Natural killer cell (primary cell): ENCODE results near the gene ATP8B2. TPM values are rescaled to one million over a fixed set of nuclear protein-coding genes. Genes with fewer than 3 reads are reported as not detected.
A peak's percentile ranks its signal among the peaks of the same experiment; 100 is the strongest.
"Not testable (repeated sequence)": the region's sequence is repeated elsewhere in the genome, so short reads cannot be mapped to it uniquely, and the experiment has no call there.

Experiments used
- ATAC-seq, 3 donors: fragments of 150-1000 bp in 2 of 3; fragments of 200-7000 bp in 1 of 3; cut with Tn5 transposase; 1 replicate in 1 of 3; 2 replicates in 2 of 3; pipeline ENCODE4 v1.10.0; 2021; ENCODE audit warnings: mild to moderate bottlenecking in 2 of 3, moderate library complexity in 2 of 3
- DNase-seq, 2 donors: peaks; one replicate each; pipeline versions ENCODE4 v3.0.0 to v3.0.0-alpha.2; 2013 to 2021; ENCODE audit warnings: mixed read lengths in 1 of 2
- H3K27ac ChIP-seq: one replicate; pipeline ENCODE4 v1.5.1; 2013; ENCODE audit warnings: mild to moderate bottlenecking, low read length
- H3K27me3 ChIP-seq: one replicate; pipeline ENCODE4 v1.6.1; 2013; ENCODE audit warnings: low read length; ENCODE audit not compliant: control insufficient read depth, insufficient read depth
- H3K36me3 ChIP-seq: one replicate; pipeline ENCODE4 v1.6.1; 2013; ENCODE audit warnings: low read length; ENCODE audit not compliant: control insufficient read depth, insufficient read depth
- H3K4me1 ChIP-seq: one replicate; pipeline ENCODE4 v1.6.1; 2013; ENCODE audit warnings: low read length; ENCODE audit not compliant: control insufficient read depth, insufficient read depth
- H3K4me3 ChIP-seq: one replicate; pipeline ENCODE4 v1.5.1; 2013; ENCODE audit warnings: low read length
- H3K9me3 ChIP-seq: one replicate; pipeline ENCODE4 v1.6.1; 2013; ENCODE audit warnings: low read length; ENCODE audit not compliant: control insufficient read depth, insufficient read depth
- H3K27ac Mint-ChIP-seq, 2 donors: one replicate each; pipeline ENCODE4 v1.8.0; 2022; ENCODE audit warnings: mild to moderate bottlenecking in 2 of 2, mixed read lengths in 2 of 2, moderate library complexity in 1 of 2
- H3K27me3 Mint-ChIP-seq, 2 donors: one replicate each; pipeline ENCODE4 v1.8.0; 2022; ENCODE audit warnings: low read depth in 2 of 2, mixed read lengths in 2 of 2
- H3K36me3 Mint-ChIP-seq: one replicate; pipeline ENCODE4 v1.8.0; 2022; ENCODE audit warnings: mixed read lengths
- H3K4me1 Mint-ChIP-seq, 2 donors: one replicate each; pipeline ENCODE4 v1.8.0; 2022; ENCODE audit warnings: mixed read lengths in 2 of 2
- H3K4me3 Mint-ChIP-seq: one replicate; pipeline ENCODE4 v1.8.0; 2022; ENCODE audit warnings: mild to moderate bottlenecking, moderate library complexity, mixed read lengths
- H3K9me3 Mint-ChIP-seq, 2 donors: one replicate each; pipeline ENCODE4 v1.8.0; 2022; ENCODE audit warnings: mixed read lengths in 2 of 2
- WGBS: methylation state at CpG from one replicate; pipeline ENCODE4 v1.1.7; 2013; ENCODE audit warnings: missing lambda C conversion rate; ENCODE audit not compliant: insufficient coverage; 5-methylcytosine and 5-hydroxymethylcytosine counted together
- intact Hi-C: fragments of 100-400 bp; cut with micrococcal nuclease; formaldehyde crosslinking; loops from one replicate; pipeline ENCODE4 v1.14.2; 2022
- total RNA-seq, 4 donors: library from RNA; stranded (reverse); fragments of 120-200 nt in 1 of 4; gene quantifications; one replicate each; pipeline versions ENCODE4 v1.2.3 to v1.2.4, GENCODE V29; 2013 to 2022
- TF ChIP-seq, protein P1 (sequence below): fragments of 200-600 bp; IDR thresholded peaks from one replicate; pipeline ENCODE4 v1.8.0; 2022; ENCODE audit warnings: antibody characterized with exemption

ATP8B2 gene
- total RNA-seq, 3 donors from 2014 or later (not counting 1 experiment from before 2014, with no cell fraction given): 47.8 to 67.5 (median 59.3) TPM

DNA sequence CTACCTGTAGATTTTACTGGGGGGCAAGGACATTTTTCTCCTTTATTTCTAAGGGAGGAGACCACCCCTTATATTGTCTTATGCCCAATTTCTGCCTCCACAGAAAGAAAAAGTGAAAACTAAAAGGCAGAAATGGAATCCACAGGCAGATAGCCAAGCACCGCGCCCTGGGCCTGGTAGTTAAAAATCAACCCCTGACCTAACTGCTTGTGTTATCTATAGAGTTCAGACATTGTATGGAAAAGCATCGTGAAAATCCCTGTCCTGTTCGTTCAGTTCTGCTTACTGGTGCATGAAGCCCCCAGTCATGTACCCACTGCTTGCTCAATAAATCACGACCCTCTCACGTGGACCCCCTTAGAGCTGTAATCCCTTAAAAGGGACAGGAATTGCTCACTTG lies 46.1 kb downstream of the ATP8B2 start:
- Mint-ChIP-seq H3K4me1 (peaks cover 0 to 5% of the 10 kb centered on the region in 2 donors), H3K4me3 (no peak overlapping the region), H3K27ac (no peak overlapping the region), H3K36me3 (no peaks in the 10 kb centered on the region), H3K27me3 (no peaks in the 10 kb centered on the region), H3K9me3 (no peaks in the 10 kb centered on the region)
- no peaks in the 10 kb centered on the region for H3K9me3 ChIP-seq
- ATAC-seq: no peak
- no peak overlapping the region for H3K4me3 ChIP-seq
- no peaks in the 10 kb centered on the region for H3K27me3 ChIP-seq
- TF ChIP-seq, protein P1, sequence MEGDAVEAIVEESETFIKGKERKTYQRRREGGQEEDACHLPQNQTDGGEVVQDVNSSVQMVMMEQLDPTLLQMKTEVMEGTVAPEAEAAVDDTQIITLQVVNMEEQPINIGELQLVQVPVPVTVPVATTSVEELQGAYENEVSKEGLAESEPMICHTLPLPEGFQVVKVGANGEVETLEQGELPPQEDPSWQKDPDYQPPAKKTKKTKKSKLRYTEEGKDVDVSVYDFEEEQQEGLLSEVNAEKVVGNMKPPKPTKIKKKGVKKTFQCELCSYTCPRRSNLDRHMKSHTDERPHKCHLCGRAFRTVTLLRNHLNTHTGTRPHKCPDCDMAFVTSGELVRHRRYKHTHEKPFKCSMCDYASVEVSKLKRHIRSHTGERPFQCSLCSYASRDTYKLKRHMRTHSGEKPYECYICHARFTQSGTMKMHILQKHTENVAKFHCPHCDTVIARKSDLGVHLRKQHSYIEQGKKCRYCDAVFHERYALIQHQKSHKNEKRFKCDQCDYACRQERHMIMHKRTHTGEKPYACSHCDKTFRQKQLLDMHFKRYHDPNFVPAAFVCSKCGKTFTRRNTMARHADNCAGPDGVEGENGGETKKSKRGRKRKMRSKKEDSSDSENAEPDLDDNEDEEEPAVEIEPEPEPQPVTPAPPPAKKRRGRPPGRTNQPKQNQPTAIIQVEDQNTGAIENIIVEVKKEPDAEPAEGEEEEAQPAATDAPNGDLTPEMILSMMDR: no peak
- no peak for DNase-seq
- intact Hi-C loops: no loop called here
- no peaks in the 10 kb centered on the region for H3K4me1 ChIP-seq
- WGBS: 90% methylated on average over 6 of the region's 6 CpGs
- no peaks in the 10 kb centered on the region for H3K36me3 ChIP-seq
- no peak overlapping the region for H3K27ac ChIP-seq

DNA sequence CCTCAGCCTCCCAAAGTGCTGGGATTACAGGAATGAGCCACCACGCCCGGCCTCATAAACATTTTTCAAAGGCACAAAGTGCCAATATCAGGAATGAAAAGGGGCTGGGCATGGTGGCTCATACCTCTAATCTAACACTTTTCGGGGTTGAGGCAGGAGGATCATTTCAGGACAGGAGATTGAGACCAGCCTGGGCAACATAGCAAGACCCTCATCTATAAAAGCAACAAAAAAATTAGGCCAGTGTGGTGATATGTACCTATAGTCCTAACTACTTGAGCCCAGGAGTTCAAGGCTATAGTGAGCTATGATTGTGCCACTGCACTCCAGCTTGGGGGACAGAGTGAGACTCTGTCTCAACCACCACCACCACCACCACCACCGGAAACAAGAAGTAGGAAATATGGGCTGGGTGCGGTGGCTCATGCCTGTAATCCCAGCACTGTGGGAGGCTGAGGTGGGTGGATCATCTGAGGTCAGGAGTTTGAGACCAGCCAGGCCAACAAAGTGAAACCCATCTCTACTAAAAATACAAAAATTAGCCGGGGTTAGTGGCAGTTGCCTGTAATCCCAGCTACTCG lies 48.5 kb downstream of the ATP8B2 start:
- H3K36me3 Mint-ChIP-seq, H3K9me3 ChIP-seq, H3K4me3 Mint-ChIP-seq, H3K36me3 ChIP-seq, H3K27ac Mint-ChIP-seq, H3K27me3 Mint-ChIP-seq, DNase-seq, H3K4me1 ChIP-seq, H3K4me1 Mint-ChIP-seq, H3K27ac ChIP-seq, intact Hi-C loops, H3K27me3 ChIP-seq, H3K9me3 Mint-ChIP-seq, H3K4me3 ChIP-seq: not testable (repeated sequence)
- peak in 1 of 3 donors; percentile 17 for ATAC-seq
- WGBS: 74% methylated on average over 5 of the region's 7 CpGs

DNA sequence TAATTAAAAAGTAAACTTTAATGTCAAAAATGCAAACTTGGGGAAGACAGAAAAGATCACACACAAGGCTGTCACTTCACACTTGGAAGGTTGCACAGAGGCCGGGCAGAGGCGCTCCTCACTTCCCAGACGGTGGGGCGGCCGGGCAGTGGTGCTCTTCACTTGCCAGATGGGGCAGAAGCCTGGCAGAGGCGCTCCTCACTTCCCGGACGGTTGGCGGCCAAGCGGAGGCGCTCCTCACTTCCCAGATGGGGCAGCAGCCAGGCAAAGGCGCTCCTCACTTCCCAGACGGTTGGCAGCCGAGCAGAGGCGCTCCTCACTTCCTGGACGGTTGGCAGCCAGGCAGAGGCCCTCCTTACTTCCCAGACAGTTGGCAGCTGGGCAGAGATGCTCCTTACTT lies 54.0 kb downstream of the ATP8B2 start:
- no peaks in the 10 kb centered on the region for H3K4me1 Mint-ChIP-seq
- H3K9me3 Mint-ChIP-seq: no peaks in the 10 kb centered on the region
- WGBS: 91% methylated on average over 16 of the region's 16 CpGs
- ATAC-seq: no peak
- TF ChIP-seq, protein P1: no peak
- H3K4me3 Mint-ChIP-seq: no peak overlapping the region
- H3K4me1 ChIP-seq: no peaks in the 10 kb centered on the region
- no peak overlapping the region for H3K4me3 ChIP-seq
- intact Hi-C loops: no loop called here
- no peak for DNase-seq
- no peaks in the 10 kb centered on the region for H3K36me3 Mint-ChIP-seq
- no peaks in the 10 kb centered on the region for H3K27me3 ChIP-seq
- no peaks in the 10 kb centered on the region for H3K36me3 ChIP-seq
- H3K27ac Mint-ChIP-seq: no peak overlapping the region
- H3K9me3 ChIP-seq: no peaks in the 10 kb centered on the region
- no peak overlapping the region for H3K27ac ChIP-seq
- no peaks in the 10 kb centered on the region for H3K27me3 Mint-ChIP-seq

DNA sequence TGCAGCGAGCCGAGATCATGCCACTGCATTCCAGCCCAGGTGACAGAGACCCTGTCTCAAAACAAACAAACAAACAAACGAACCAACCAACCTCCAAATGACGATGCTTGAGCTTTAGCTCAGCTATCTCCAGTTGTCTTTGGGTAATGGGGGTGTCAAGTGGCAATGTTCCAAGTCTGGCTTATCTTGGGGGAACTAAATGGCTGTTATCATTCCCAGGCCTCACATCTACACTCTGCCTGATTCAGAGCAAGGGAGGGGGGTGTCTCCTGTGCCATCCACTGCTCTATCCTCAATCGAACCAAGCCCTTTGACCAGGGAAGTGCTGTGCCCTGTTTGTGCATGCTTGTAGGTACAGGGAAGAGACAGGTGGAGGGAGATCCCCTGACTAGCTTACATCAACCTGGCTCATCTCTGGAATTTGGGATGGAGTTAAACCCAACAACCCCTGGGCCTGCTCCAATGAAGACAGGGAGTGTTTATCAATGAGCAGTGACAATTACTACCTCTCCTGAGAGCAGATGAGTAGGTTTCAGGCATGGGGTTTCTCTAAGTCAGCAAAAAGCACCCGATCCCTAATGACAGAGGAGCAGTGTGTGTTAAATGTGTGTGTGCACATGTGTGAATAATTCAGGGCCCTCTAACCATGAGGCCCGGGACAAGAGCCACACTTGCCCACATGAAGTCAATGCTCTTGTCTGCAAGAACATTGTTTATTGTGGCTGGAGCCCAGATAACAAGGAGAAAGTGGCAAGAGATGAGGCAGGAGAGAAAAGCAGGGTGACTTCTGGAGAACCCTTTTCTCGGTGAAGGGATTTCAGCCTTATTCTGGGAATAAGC lies 59.5 kb downstream of the ATP8B2 start:
- no peaks in the 10 kb centered on the region for H3K9me3 Mint-ChIP-seq
- TF ChIP-seq, protein P1: no peak
- H3K4me1 Mint-ChIP-seq: peaks cover 12 to 15% of the 10 kb centered on the region in 2 donors

More for the DNA sequence above, 59.5 kb downstream of the ATP8B2 start:
- Mint-ChIP-seq H3K4me3 (no peak overlapping the region), H3K27me3 (peaks cover 0 to 4% of the 10 kb centered on the region in 2 donors), H3K27ac (peak overlapping the region in 1 of 2 donors; percentile 21), H3K36me3 (no peaks in the 10 kb centered on the region)
- Histone ChIP-seq H3K4me1 (peaks cover 18% of the 10 kb centered on the region), H3K36me3 (no peaks in the 10 kb centered on the region), H3K27ac (no peak overlapping the region), H3K27me3 (no peaks in the 10 kb centered on the region), H3K9me3 (no peaks in the 10 kb centered on the region), H3K4me3 (no peak overlapping the region)
- 92% methylated on average over 6 of the region's 8 CpGs for WGBS
- ATAC-seq (no peak), DNase-seq (peak in 1 of 2 donors; percentile 14)
- intact Hi-C loops: no loop called here
